ENCODE measurements around the gene MIPOL1. TPM values are rescaled to one million over a fixed set of nuclear protein-coding genes. Genes with fewer than 3 reads are reported as not detected.

Gene MIPOL1
- total and polyA plus RNA-seq, 2 donors (not counting 3 experiments of a cell fraction or from before 2014, with no cell fraction given), result 3.4 to 33.5 TPM

DNA sequence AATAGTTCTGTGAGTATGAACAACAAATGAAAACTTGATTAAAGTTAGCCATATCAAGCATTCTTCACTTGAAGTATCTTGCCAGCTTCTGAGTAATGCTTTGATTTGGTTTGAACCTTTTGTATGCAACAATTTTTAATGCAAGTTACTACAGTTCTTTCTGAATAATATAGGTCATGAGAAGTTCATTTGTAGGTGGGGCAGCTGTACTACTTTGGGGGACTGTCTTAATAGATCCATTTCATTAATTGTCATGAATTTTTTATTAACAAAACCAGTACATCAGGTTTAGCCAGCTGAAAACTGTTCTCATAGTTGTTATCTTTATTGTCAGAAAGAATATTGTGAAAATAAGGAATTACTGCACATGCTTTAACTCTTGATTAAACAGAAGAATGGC, 254.6 kb downstream of the MIPOL1 start:
- ChIA-PET POLR2A (no interaction called here), CTCF (interaction anchor here (1.1 to 1.6 kb wide), 3 partner anchors 14 to 26 kb away, joined by 3 read pairs; no protein-coding TSS in a partner anchor)
- no peak overlapping the region for H3K9ac ChIP-seq (replicated peaks; ENCODE audit: extremely low read depth, insufficient read depth, low read length)
- H4K20me1 ChIP-seq (replicated peaks; ENCODE audit: control insufficient read depth, extremely low read depth, insufficient read depth, low read length), result no peaks in the 10 kb centered on the region
- BruUV-seq (replicated peaks), result no TSS peak
- no peaks in the 10 kb centered on the region for H3K4me1 ChIP-seq (ENCODE audit: control insufficient read depth, extremely low read depth, insufficient read depth, low read length)
- FAIRE-seq (no peak), DNase-seq (ENCODE audit: low read depth, low spot score) (no peak)
- H3K27ac ChIP-seq (ENCODE audit: insufficient read depth, low read depth, low read length), result no peak overlapping the region
- H3K4me2 ChIP-seq (ENCODE audit: insufficient read depth, low read length), result no peak overlapping the region
- H3K9me1 ChIP-seq (replicated peaks; ENCODE audit: control insufficient read depth, extremely low read depth, insufficient read depth, low read length), result no peaks in the 10 kb centered on the region
- H3K9me3 ChIP-seq (replicated peaks; ENCODE audit: control insufficient read depth, insufficient read depth, low read length), result no peaks in the 10 kb centered on the region
- H3K36me3 ChIP-seq (ENCODE audit: control insufficient read depth in 2 of 2, extremely low read depth in 1 of 2, insufficient read depth in 2 of 2, low read length in 2 of 2), result no peaks in the 10 kb centered on the region
- no peaks in the 10 kb centered on the region for H3K79me2 ChIP-seq (ENCODE audit: control insufficient read depth, insufficient read depth, low read length)
- no peak for TF ChIP-seq MYC (IDR thresholded peaks at IDR 0.05; ENCODE audit: low read depth, low read length)
- no peak for TF ChIP-seq POLR2AphosphoS5 (IDR thresholded peaks at IDR 0.05; ENCODE audit: insufficient read depth, low read depth, low read length)
- TF ChIP-seq JUN (IDR thresholded peaks at IDR 0.05; ENCODE audit: borderline replicate concordance, insufficient read depth, insufficient read length, low read depth), result no peak
- TF ChIP-seq, protein P1, sequence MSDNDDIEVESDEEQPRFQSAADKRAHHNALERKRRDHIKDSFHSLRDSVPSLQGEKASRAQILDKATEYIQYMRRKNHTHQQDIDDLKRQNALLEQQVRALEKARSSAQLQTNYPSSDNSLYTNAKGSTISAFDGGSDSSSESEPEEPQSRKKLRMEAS (IDR thresholded peaks at IDR 0.05; ENCODE audit: insufficient read depth, insufficient read length), result no peak
- no peak for TF ChIP-seq EZH2 (IDR thresholded peaks at IDR 0.05; ENCODE audit: borderline replicate concordance, low read depth, low read length, severe bottlenecking)
- no peak for TF ChIP-seq POLR2A (IDR thresholded peaks at IDR 0.05; ENCODE audit: low read depth, low read length)
- TF ChIP-seq, protein P2, sequence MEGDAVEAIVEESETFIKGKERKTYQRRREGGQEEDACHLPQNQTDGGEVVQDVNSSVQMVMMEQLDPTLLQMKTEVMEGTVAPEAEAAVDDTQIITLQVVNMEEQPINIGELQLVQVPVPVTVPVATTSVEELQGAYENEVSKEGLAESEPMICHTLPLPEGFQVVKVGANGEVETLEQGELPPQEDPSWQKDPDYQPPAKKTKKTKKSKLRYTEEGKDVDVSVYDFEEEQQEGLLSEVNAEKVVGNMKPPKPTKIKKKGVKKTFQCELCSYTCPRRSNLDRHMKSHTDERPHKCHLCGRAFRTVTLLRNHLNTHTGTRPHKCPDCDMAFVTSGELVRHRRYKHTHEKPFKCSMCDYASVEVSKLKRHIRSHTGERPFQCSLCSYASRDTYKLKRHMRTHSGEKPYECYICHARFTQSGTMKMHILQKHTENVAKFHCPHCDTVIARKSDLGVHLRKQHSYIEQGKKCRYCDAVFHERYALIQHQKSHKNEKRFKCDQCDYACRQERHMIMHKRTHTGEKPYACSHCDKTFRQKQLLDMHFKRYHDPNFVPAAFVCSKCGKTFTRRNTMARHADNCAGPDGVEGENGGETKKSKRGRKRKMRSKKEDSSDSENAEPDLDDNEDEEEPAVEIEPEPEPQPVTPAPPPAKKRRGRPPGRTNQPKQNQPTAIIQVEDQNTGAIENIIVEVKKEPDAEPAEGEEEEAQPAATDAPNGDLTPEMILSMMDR (IDR thresholded peaks at IDR 0.05; ENCODE audit: extremely low read depth in 1 of 2, insufficient read depth in 1 of 2, low read depth in 1 of 2, low read length in 2 of 2), result no peak
- no peak for TF ChIP-seq GATA2 (IDR thresholded peaks at IDR 0.05; ENCODE audit: insufficient read depth, insufficient read length, low read depth, low read length)
- no peak for TF ChIP-seq FOS (IDR thresholded peaks at IDR 0.05; ENCODE audit: borderline replicate concordance, insufficient read depth, low read length)
- no peak overlapping the region for H3K4me3 ChIP-seq (replicated peaks in 1 of 3; ENCODE audit: insufficient read depth in 1 of 3, low read depth in 1 of 3, low read length in 3 of 3)
- intact Hi-C loops (cut with micrococcal nuclease), result no loop called here
- dilution Hi-C loops (cut with MboI; ENCODE audit: extremely low pct_ligation_motif_present, low sequenced_read_pairs), result no loop called here
- H3K27me3 ChIP-seq (ENCODE audit: control insufficient read depth in 2 of 2, insufficient read depth in 2 of 2, low read length in 2 of 2), result no peaks in the 10 kb centered on the region
- H2AFZ ChIP-seq (ENCODE audit: low read depth, low read length), result no peak overlapping the region
